ENCODE data around the gene PRR23E. TPM values are rescaled to one million over a fixed set of nuclear protein-coding genes. Genes with fewer than 3 reads are reported as not detected.

PRR23E gene
- total RNA-seq, 4 donors from 2014 or later: not detected

DNA sequence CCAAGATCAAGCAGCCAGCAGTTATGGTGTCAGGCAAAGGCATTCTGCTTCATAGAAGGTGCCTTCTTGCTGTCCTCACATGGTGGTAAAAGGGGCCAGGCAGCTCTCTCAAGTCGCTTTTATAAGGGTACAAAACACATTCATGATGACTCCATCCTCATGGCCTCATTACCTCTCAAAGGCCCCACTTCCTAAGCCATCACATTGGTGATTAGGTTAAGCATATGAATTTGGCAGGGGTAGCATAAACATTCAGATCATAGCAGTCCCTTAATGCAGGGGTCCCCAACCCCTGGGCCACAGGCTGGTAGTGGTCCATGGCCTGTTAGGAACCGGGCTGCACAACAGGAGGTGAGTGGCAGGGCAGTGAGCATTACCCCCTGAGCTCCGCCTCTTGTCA, 42.8 kb downstream of the PRR23E start:
- no peak for DNase-seq (ENCODE audit: low spot score in 2 of 2)
- no peaks in the 10 kb centered on the region for H3K4me1 ChIP-seq
- H3K4me3 ChIP-seq: no peak overlapping the region
- TF ChIP-seq EP300 (IDR thresholded peaks at IDR 0.05): no peak
- TF ChIP-seq POLR2A (IDR thresholded peaks at IDR 0.05): no peak
- TF ChIP-seq, protein P1, sequence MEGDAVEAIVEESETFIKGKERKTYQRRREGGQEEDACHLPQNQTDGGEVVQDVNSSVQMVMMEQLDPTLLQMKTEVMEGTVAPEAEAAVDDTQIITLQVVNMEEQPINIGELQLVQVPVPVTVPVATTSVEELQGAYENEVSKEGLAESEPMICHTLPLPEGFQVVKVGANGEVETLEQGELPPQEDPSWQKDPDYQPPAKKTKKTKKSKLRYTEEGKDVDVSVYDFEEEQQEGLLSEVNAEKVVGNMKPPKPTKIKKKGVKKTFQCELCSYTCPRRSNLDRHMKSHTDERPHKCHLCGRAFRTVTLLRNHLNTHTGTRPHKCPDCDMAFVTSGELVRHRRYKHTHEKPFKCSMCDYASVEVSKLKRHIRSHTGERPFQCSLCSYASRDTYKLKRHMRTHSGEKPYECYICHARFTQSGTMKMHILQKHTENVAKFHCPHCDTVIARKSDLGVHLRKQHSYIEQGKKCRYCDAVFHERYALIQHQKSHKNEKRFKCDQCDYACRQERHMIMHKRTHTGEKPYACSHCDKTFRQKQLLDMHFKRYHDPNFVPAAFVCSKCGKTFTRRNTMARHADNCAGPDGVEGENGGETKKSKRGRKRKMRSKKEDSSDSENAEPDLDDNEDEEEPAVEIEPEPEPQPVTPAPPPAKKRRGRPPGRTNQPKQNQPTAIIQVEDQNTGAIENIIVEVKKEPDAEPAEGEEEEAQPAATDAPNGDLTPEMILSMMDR (IDR thresholded peaks at IDR 0.05): no peak
- whole genome bisulfite sequencing, 2 donors: 71 to 74% methylated on average over 3 of the region's 3 CpGs
- no peaks in the 10 kb centered on the region for H3K36me3 ChIP-seq
- H3K27ac ChIP-seq: no peak overlapping the region
- no peaks in the 10 kb centered on the region for H3K27me3 ChIP-seq
- peaks cover 0 to 14% (median 0%) of the 10 kb centered on the region in 4 donors for H3K9me3 ChIP-seq

DNA sequence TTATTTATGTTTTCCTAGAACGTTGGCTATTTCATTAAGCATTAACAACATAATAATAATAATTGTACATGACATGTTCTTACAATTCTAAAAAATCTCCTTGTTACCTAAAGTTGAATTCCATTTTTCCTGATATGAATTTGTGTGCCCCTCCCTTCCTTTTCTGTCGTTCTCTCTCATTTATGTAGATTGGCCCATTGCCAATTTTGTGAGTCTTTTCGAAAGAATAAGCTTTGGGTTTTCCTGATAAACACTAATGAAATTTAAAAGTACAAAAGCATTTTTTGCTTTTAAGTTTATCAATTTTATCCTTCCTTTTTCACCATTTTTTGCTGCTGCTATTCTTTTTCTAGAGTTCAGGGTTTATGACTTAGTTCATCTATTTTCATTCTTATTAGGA, 44.9 kb downstream of the PRR23E start:
- DNase-seq (ENCODE audit: low spot score in 2 of 2): no peak
- H3K4me3 ChIP-seq: no peak overlapping the region
- H3K36me3 ChIP-seq: no peaks in the 10 kb centered on the region
- H3K4me1 ChIP-seq: no peaks in the 10 kb centered on the region
- H3K27me3 ChIP-seq: no peaks in the 10 kb centered on the region
- TF ChIP-seq POLR2A (IDR thresholded peaks at IDR 0.05) (no peak), EP300 (IDR thresholded peaks at IDR 0.05) (no peak)
- TF ChIP-seq, protein P1 (IDR thresholded peaks at IDR 0.05): no peak
- no peak overlapping the region for H3K27ac ChIP-seq
- WGBS, 2 donors: 39% methylated on average over 3 of the region's 3 CpGs
- peaks cover 0 to 7% (median 0%) of the 10 kb centered on the region in 4 donors for H3K9me3 ChIP-seq

DNA sequence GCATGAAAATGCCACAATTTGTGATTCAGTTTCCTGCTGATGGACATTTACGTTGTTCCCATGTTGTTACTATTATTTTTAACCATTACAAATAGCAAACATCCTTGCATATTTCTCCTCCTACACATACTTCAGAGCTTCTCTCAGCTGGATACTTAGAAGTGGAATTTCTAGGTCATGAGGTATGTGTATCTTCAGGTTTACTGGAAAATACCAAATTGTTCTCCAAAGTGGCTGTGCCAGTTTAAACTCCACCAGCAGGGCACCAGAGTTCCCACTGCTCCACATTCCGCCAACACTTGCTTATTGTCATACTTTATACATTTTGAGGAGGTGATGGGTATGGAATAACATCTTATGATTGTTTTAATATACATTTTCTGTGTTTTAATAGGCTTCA, 45.7 kb downstream of the PRR23E start:
- Histone ChIP-seq H3K4me3 (no peak overlapping the region), H3K27me3 (no peaks in the 10 kb centered on the region), H3K9me3 (peaks cover 0 to 9% (median 0%) of the 10 kb centered on the region in 4 donors), H3K27ac (no peak overlapping the region), H3K4me1 (no peaks in the 10 kb centered on the region), H3K36me3 (no peaks in the 10 kb centered on the region)
- no peak for DNase-seq (ENCODE audit: low spot score in 2 of 2)
- 71% methylated on average over 2 of the region's 2 CpGs for WGBS, 2 donors
- no peak for TF ChIP-seq POLR2A (IDR thresholded peaks at IDR 0.05)
- TF ChIP-seq, protein P1 (IDR thresholded peaks at IDR 0.05): no peak
- no peak for TF ChIP-seq EP300 (IDR thresholded peaks at IDR 0.05)

DNA sequence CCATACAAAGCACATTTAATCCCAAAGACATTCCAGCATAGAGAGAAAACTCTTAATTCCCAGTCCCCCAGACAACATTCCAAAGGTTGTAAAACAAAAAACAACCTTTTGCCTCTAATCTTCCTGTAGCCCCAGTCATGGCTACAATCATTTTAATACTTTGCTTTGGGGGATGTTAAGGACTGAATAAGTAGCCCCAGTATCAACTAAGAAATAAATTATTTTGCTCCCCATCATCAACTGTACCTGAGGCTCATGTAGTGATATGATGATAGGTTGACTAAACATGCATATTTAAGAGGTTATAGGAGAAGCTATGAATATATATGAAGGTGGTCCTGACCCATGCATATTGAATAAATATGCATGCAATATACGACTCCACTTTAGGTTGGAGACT, 54.4 kb downstream of the PRR23E start:
- no peak for DNase-seq (ENCODE audit: low spot score in 2 of 2)
- Histone ChIP-seq H3K36me3 (no peaks in the 10 kb centered on the region), H3K27ac (no peak overlapping the region), H3K4me1 (no peaks in the 10 kb centered on the region), H3K27me3 (no peaks in the 10 kb centered on the region), H3K9me3 (peaks cover 0 to 29% (median 2%) of the 10 kb centered on the region in 4 donors), H3K4me3 (no peak overlapping the region)
- WGBS, 2 donors: 59 to 70% methylated on average over 1 of the region's 1 CpG
- no peak for TF ChIP-seq EP300 (IDR thresholded peaks at IDR 0.05)
- TF ChIP-seq POLR2A (IDR thresholded peaks at IDR 0.05): no peak
- TF ChIP-seq, protein P1 (IDR thresholded peaks at IDR 0.05): no peak

Small RNA genes lying within 50 kb of the gene (small RNA-seq; reads per million reads assigned to genes)
- gene RF00019: not detected
- gene RNU6-1047P: not detected

Other genes with a start within 250 kb of the PRR23E start
- gene PLXNA1, start 210.0 kb upstream of the PRR23E start, total RNA-seq: 10 to 100 TPM; 39.1 to 51.3 (median 39.9) TPM
- gene PRR20G, start 94.9 kb downstream of the PRR23E start, total RNA-seq: not detected